CD4-positive, alpha-beta T cell treated with Interleukin-21 for 1 hour (primary cell): ENCODE data around the gene C14orf132.
A peak's percentile ranks its signal among the peaks of the same experiment; 100 is the strongest.

Experiments used
- DNase-seq: peaks from one replicate; pipeline ENCODE4 v3.0.0-alpha.2; 2020

Gene C14orf132

DNA sequence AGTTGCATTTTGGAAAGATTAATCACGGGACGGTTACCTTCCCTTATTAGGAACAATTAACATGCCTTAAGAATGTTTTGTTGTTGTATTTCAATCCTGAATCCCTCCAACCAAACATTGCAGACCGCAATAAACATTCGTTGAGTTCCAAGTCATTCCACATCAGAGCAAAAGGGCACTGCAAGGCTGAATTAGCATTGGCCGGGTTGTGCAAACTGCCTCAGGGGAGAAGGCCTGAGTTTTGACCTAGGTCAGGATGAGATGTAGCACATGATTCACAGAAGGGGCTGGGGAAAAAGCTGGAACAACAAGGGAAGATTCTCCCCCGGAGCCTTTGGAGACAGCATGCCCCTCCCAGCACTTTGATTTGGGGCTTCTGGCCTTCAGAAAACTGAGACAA lies 83.3 kb downstream of the C14orf132 start:
- no peak for DNase-seq

DNA sequence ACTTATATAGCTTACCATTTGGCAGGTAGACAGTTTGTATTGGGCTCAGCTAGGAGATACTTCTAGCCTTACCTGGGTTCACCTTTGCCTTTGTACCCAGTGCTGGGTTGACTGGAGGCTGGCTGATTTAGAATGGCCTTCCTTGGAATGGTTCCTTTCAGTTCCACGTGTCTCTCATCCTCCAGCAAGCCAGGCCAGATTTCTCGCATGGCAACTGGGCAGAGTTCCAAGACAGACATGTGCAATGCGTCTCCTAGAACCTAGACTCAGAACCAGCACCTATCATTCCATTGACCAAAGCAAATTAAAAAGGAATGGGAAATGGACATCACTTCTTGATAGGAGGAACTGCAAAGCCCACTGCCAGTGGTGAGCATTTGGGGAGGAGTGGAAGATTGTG lies 86.4 kb downstream of the C14orf132 start:
- no peak for DNase-seq

DNA sequence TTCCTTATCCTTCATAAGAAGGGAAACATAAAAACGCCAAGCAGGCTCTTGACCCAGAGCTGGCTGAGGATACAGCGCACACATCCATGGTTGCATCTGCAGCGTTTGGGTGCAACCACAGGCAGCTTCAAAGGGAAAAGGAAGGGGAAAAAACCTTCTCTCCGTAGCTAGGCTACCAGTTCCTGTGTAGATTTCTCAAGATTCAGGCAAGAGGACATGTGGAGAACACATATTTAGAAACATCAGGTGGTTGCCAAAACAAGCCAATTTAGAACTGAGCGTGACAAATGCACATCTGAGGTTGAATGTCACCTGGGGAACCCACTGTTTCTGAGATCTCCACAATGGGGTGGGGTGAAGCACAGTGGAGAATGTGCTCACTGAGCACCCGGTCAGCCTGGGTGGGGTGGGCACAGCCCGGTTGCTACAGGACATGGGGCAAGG lies 87.2 kb downstream of the C14orf132 start:
- DNase-seq = peak; percentile 74

DNA sequence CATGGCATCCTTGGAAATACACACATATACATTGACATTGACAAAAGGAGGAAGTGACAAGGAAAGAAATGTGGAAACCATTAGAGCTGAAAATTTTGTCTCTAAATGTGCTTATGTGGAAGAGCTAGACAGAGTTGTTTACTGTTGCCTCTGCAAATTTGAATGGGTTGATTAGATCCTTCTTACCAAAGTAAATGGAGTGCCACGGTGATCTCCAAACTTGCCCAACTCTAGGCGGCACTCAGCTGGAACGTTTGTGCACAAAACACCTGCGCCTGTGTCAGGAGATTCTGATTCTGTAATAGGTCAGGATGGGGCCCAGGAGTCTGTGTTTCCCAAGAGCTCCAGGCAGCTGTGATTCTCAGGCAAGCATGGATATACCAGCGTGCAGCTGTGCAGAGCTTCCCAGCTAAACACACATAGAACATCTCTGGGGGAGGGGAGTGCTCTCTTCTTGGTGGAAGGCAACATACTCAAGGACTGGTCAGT lies 87.7 kb downstream of the C14orf132 start:
- DNase-seq = no peak

DNA sequence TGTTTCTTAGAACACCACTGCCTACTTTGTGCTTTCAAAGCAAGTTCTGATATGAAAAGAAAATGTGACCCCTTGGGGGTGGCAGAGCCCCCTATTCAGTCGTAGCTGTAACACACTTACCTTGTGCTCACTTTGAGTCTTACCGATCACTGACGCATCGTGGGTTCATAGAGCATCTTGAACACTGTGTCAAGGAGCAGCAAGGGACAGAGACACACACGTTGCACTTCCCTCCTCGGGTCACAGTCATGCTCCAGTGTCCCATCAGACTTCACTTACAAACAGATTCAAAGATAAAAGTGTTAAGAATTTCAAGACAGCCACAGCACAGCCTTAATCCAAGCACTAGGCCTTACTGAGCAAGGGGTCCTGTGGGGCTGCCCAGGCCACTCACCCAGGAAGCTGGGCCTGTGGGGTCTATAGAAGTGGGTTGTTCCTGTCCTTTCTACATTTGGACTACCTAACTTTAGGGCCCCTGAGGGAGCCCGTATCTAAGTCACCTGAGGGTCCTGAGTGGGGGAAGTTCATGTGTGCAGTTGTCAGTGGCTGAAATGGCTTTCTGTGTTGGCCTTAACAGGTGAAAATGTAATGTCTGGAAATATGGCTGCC lies 90.1 kb downstream of the C14orf132 start:
- no peak for DNase-seq

DNA sequence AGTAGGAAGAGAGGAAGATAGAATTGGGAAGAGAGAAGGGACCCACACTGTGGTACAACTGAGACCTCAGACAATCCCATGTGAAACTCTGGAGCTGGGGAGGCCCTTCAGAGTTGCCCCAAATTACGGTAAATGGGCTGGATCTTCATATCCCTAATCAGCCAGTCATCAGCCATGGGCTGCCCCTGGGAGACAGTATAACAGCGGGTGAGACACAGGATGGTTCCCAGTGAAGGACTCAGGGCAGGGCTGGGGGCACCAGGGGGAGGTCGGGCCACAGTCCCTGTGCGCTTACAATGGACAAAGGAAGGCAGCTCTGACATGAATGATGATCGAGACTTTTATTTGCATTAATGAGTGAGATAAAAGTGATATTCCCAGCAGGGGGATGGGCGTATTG lies 91.2 kb downstream of the C14orf132 start:
- DNase-seq = no peak

DNA sequence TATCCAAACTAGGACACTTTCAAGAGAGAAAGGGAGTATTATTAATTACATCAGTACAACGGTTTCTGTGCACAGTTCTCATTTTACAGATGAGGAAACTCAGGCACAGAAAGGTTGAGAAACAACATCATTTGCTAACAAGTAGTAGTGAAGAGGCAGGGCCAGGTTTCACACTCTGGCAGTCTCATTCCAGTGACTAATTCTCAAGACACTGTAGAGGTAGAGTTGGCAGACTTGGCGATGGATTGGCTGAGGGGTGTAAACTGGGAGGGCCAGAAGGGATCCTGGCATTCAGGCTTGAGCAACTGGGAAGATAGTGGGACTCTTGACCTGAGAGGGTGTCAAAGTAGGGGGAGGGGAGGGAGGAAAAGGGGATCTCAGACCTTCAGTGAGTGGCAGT lies 91.7 kb downstream of the C14orf132 start:
- no peak for DNase-seq

DNA sequence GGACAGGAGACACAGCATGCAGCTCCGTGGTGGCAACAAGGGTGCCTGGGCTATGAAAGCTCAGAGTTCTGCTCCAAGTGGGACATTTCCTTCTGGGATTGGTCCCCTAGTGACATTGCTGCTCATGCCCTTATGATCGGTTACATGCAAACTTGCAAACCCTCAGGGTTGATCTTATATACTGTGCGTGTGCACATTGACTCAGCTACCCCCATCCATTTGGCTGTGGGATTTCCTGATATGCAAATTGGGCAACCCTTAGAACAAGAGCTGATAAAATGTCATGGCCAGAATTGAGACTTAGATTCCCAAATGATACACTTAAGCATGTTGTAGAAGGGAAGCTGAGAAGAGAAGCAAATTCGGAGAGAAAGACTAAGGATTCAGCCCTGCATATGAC lies 92.7 kb downstream of the C14orf132 start:
- DNase-seq = no peak

DNA sequence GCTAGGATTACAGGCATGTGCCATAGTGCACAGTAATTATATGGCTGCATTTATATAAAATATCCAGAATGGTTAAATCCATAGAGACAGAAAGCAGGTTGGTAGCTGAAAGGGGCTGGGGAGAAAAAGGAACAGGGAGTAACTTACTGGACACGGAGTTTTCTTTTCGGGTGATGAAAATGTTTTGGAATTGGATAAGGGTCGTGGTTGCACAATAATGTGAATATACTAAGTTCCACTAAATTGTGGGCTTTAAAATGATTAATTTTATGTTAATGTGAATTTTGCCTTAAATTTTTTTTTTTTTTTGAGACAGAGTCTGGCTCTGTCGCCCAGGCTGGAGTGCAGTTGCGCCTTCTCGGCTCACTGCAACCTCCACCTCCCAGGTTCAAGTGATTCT lies 95.3 kb downstream of the C14orf132 start:
- DNase-seq = no peak

DNA sequence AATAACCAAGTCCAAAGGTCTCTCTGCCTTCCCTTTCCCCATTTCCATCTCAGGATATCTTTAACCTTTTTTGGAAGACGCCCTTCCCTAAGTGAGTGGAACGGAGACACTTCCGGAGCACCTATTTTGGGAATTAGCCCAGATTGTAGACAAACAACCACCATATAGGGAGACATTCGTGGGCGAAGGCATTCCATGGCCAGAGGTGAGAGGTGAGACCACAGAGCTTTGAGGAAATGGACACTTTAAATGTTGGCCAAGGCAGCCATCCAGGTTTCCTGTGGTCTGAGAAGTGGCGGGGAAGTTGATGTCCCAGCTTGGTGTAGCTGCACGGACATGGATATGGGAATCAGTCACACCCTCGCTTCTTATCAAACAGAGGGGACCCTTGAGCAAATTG lies 96.1 kb downstream of the C14orf132 start:
- DNase-seq = no peak

DNA sequence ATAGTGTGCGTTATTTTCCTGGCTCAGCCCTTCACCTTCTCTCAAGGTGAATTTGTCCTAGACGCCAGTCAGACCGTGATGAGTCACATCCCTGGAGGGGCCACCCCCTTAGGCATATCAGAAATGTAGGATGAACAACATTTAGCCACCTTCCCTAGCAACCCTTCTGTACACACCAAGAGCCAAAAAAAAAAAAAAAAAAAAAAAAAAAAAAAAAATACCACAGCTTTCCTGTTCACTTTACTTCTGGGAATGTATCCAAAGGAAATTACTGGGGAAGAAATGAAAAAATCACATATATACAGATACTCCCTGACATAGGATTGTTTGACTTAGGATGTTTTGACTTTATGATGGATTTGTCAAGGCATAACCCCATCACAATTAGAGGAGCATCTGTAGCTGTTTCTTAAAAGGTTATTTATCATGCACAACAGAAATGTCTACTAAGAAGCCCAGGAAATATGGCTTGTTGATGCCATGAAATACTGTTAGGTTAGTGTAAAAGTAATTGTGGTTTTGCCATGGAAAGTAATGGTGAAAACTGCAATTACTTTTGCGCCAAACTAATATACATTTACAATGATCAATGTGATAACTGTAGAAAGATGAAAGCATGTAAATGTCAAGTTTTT lies 97.3 kb downstream of the C14orf132 start:
- no peak for DNase-seq

DNA sequence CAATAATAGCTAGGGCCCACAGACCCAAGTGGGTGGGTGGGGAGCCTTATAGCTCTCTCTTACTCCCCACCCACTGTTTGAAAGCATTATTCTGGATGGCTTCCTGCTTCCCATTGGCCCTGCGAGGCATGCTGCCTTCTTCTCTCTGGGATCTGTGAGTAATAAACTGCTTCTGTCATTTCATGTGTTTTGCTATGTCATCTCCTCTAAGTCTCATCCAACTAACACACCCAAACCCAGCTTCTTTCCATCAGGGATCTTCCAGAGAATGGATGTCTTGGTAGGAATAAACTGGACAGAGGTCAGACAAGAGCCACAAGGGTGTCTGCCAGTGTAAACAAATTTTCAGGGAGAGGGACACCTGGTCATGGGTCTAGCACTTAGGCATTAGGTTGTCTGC lies 99.1 kb downstream of the C14orf132 start:
- no peak for DNase-seq

DNA sequence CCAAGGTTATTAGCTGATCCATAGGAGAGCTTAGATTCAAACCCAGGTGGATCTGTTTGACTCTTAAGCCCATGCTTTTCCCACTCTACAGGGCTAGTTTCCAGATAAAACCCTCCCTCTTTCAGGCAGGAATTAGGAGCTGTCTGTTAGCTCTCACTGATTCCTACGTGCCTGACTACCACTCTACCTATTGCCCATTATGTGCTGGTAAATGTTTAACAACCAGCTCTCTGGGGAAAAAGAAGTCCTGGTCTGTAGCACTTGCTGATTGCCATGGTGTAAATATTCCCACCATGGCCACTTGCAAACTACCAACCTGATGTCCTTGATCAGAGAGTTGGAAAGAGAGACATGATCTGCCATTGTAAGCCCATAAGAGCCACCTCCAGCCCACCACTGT lies 100.0 kb downstream of the C14orf132 start:
- DNase-seq = no peak

DNA sequence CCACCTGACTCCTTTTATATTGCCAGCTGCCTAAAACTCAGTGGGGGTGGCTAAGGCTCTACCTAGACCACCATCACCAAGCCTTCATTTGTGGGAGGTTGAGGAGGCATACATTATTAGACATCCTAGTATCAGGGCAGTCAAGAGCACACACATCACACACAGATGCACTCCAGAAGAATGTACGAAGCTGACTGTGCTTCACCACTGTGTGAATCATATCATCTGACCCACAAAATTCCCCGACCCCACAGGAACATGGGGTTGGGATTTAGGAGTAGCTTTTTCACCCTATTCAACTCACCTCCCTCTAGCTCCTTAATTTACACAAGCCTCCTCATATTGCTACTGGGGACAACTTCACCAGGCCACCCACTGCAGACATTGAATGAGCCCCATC lies 100.7 kb downstream of the C14orf132 start:
- DNase-seq = no peak

DNA sequence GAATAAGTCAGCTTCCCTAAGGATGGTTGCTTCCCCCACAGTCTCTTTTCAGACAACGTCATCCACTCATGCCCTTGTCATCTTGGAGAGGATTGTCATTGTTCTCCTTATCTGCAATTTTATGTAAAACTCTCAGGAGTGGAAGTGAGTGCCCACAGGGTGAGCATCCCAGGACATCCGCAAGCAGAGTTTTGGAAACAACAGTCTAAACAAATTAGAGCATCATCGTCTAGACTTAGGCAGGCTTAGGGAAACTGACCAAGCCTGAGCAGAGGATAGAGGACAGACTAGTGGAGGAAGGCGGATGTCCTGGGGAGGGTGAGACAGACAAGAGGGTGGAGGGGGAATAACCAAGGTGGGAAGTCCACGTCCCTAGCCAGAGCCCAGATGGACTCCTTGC lies 101.8 kb downstream of the C14orf132 start:
- DNase-seq = no peak
